SU-DHL-6 (cell line): ENCODE results near the gene CYSTM1.

ENCODE experiments used
- H2AFZ ChIP-seq: fragments of 200-600 bp; sonication (generic); 2 replicates; pipeline ENCODE4 v1.6.1; 2014; ENCODE audit warnings: low read depth, mild to moderate bottlenecking, moderate library complexity, mixed read lengths, antibody characterized with exemption, low read length; ENCODE audit not compliant: severe bottlenecking
- H3F3A ChIP-seq: fragments of 200-600 bp; shearing (Covaris generic); 2 replicates; pipeline ENCODE4 v1.6.0; 2016; ENCODE audit warnings: antibody characterized with exemption, mild to moderate bottlenecking; ENCODE audit not compliant: insufficient read depth
- H3K27ac ChIP-seq: fragments of 200-600 bp; sonication (generic); 2 replicates; pipeline ENCODE4 v1.5.1; 2016; ENCODE audit warnings: low read depth, mild to moderate bottlenecking, low read length, moderate library complexity, mixed read lengths
- H3K27me3 ChIP-seq: fragments of 200-600 bp; sonication (generic), shearing (Covaris generic); 2 replicates; pipeline ENCODE4 v1.6.0; 2014; ENCODE audit warnings: mild to moderate bottlenecking, low read length
- H3K36me3 ChIP-seq: fragments of 200-600 bp; sonication (generic); 2 replicates; pipeline ENCODE4 v1.6.1; 2014; ENCODE audit warnings: mild to moderate bottlenecking, low read length, mixed read lengths
- H3K4me2 ChIP-seq: fragments of 300-600, 200-600 bp; shearing (Covaris generic), sonication (generic); 2 replicates; pipeline ENCODE4 v1.6.0; 2014; ENCODE audit warnings: low read length, low read depth, mild to moderate bottlenecking; ENCODE audit not compliant: poor library complexity, severe bottlenecking
- H3K4me3 ChIP-seq: fragments of 200-600 bp; sonication (generic); 2 replicates; pipeline ENCODE4 v1.5.1; 2014; ENCODE audit warnings: antibody characterized with exemption, low read length, mild to moderate bottlenecking, mixed read lengths; ENCODE audit not compliant: insufficient read depth, poor library complexity, severe bottlenecking
- H3K79me2 ChIP-seq: fragments of 200-600 bp; sonication (generic); 2 replicates; pipeline ENCODE4 v1.6.1; 2014; ENCODE audit warnings: mild to moderate bottlenecking, low read length, moderate library complexity; ENCODE audit not compliant: insufficient read depth
- H3K9ac ChIP-seq: fragments of 200-600 bp; sonication (generic); 2 replicates; pipeline ENCODE4 v1.7.0; 2014; ENCODE audit warnings: mild to moderate bottlenecking, low read length
- H3K9me2 ChIP-seq: fragments of 200-600 bp; sonication (generic); replicated peaks from 2 replicates; pipeline ENCODE4 v1.6.1; 2014; ENCODE audit warnings: low read length; ENCODE audit not compliant: insufficient read depth
- H3K9me3 ChIP-seq: fragments of 200-600 bp; sonication (generic); 2 replicates; pipeline ENCODE4 v1.6.1; 2014; ENCODE audit warnings: low read length, mixed read lengths; ENCODE audit not compliant: insufficient read depth
- H4K20me1 ChIP-seq: fragments of 200-600 bp; sonication (generic); 2 replicates; pipeline ENCODE4 v1.6.1; 2014; ENCODE audit warnings: low read depth, mild to moderate bottlenecking, antibody characterized with exemption, low read length, moderate library complexity, mixed read lengths
- CTCF ChIP-seq: fragments of 200-600 bp; sonication (generic); IDR thresholded peaks from one replicate; pipeline ENCODE4 v1.5.1; 2017; ENCODE audit warnings: antibody characterized with exemption, mild to moderate bottlenecking, low read length, moderate library complexity; ENCODE audit not compliant: insufficient read depth, poor library complexity, severe bottlenecking
- EZH2phosphoT487 ChIP-seq: fragments of 200-600 bp; sonication (generic), shearing (Covaris generic); conservative IDR thresholded peaks from 2 replicates; pipeline ENCODE4 v1.6.1; 2018; ENCODE audit warnings: mild to moderate bottlenecking, antibody characterized with exemption, low read length, moderate library complexity, mixed read lengths

CYSTM1 gene

DNA sequence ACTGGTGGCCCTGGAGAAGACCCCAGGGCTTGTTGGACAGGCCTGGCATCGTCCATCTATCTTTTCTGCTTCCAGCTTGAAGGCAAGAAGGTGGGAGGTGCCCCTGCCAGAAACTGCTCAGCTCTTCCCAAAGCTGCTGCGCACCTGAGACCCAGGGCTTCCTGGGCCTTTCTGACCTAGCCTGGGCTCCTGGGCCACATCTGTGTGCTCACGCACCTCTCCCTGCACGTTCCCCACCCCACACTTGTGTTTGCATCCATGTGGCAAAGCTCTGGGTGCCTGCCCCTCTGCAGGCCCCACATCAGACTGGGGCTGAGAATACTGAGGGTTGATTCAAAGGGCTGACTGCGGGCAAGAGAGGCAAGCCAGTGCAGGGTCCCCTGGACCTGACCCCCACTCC, 64.5 kb downstream of the CYSTM1 start:
- TF ChIP-seq EZH2phosphoT487 (no peak), CTCF (no peak)
- no peak overlapping the region for H3K4me2 ChIP-seq
- H3K36me3 ChIP-seq: no peaks in the 10 kb centered on the region
- no peak overlapping the region for H2AFZ ChIP-seq
- H4K20me1 ChIP-seq: no peaks in the 10 kb centered on the region
- H3K9me2 ChIP-seq: no peaks in the 10 kb centered on the region
- H3K79me2 ChIP-seq: no peaks in the 10 kb centered on the region
- H3K4me3 ChIP-seq: no peak overlapping the region
- no peaks in the 10 kb centered on the region for H3K9me3 ChIP-seq
- H3K9ac ChIP-seq: no peak overlapping the region
- no peak overlapping the region for H3K27ac ChIP-seq
- no peaks in the 10 kb centered on the region for H3K27me3 ChIP-seq
- H3F3A ChIP-seq: no peaks in the 10 kb centered on the region

DNA sequence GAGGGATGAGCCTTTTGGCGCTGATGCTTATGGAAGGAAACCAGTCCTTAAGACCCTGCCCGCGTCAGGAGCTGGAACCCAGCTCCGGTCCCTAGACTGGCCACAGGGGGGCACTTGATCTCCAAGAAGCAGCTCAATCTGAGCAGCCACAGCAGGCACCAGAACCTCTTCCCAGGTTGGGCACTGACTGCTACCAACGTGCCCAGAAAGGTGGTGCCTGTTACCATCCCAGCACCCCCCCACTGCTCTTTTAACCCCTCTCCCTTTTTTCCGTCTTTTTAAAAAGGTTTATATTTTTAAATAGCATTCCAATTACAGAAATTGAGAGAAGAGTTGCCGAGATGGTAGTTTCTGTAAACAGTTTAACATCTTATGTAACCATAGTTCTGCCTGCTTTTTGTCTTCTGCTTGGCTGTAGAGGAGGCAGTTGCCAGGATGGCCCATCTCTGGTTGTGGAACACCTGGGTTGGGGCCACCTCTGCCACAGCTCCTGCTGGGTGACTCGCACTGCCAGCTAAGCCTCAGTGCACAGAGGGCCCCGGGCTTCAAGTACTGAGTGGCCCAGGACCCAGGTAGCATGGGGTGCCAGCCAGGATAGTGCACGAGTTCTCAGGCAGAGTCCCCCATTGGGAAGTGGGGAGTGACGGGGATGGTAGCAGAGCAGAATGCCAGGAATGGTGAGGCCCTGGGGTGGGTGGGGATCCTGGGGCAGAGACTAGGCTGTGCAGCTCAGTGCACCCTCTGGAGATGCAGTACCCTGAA, 65.1 kb downstream of the CYSTM1 start:
- Histone ChIP-seq H3K4me2 (no peak overlapping the region), H4K20me1 (no peaks in the 10 kb centered on the region), H3K9me2 (no peaks in the 10 kb centered on the region), H3K79me2 (no peaks in the 10 kb centered on the region), H3F3A (no peaks in the 10 kb centered on the region), H3K27me3 (no peaks in the 10 kb centered on the region), H2AFZ (no peak overlapping the region), H3K9me3 (no peaks in the 10 kb centered on the region), H3K27ac (no peak overlapping the region), H3K9ac (no peak overlapping the region), H3K4me3 (no peak overlapping the region), H3K36me3 (no peaks in the 10 kb centered on the region)
- TF ChIP-seq CTCF (peak; percentile 47), EZH2phosphoT487 (no peak)

DNA sequence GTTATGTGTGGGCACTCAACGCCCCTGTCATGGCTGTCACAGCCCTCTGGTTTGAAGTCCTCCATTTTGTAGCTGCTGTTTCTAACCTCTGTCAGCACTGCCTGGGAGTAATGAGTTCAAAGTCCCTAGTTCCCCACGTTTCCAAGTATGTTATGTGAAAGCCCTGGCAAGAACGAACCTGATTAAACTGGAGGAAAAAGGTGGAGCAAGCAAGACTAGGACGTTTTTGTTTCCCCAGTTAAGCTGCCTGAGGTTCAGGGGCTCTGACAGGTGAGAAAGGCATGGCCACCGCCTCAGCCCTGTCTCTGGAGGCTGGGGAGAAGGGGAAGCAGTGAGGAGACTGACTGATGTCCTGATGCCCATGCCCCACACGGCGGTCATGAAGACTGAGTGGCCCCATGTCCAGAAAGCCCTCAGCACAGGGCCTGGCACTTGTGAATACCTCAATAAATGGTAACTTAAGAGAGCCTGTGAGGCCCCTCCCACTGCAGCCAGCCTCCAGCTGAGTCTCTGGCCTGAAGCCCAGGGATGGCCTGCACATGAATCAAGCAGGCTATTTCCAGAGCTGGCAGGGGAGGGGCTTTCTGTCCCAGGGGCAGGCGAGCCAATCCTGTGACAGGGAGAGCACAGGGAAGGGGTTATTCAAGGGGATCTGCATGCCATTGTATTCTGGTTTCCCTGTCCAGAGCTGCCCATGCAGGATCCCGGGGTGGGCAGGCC, 66.2 kb downstream of the CYSTM1 start:
- TF ChIP-seq CTCF: no peak
- no peak for TF ChIP-seq EZH2phosphoT487
- no peak overlapping the region for H3K27ac ChIP-seq

More for the DNA sequence above, 66.2 kb downstream of the CYSTM1 start:
- Histone ChIP-seq H3F3A (no peaks in the 10 kb centered on the region), H3K9ac (no peak overlapping the region), H2AFZ (no peak overlapping the region), H3K4me3 (no peak overlapping the region), H3K36me3 (no peaks in the 10 kb centered on the region), H3K9me2 (no peaks in the 10 kb centered on the region), H3K27me3 (no peaks in the 10 kb centered on the region), H3K79me2 (no peaks in the 10 kb centered on the region), H3K9me3 (no peaks in the 10 kb centered on the region), H3K4me2 (no peak overlapping the region), H4K20me1 (no peaks in the 10 kb centered on the region)
